GM21381 (cell line): ENCODE results near the gene ITPRIP.

Source experiments
- ATAC-seq: cut with Tn5 transposase; IDR thresholded peaks from one replicate; pipeline ENCODE4 v1.9.1; 2021; ENCODE audit warnings: mild to moderate bottlenecking, moderate library complexity; ENCODE audit not compliant: unreplicated experiment

The ITPRIP gene

DNA sequence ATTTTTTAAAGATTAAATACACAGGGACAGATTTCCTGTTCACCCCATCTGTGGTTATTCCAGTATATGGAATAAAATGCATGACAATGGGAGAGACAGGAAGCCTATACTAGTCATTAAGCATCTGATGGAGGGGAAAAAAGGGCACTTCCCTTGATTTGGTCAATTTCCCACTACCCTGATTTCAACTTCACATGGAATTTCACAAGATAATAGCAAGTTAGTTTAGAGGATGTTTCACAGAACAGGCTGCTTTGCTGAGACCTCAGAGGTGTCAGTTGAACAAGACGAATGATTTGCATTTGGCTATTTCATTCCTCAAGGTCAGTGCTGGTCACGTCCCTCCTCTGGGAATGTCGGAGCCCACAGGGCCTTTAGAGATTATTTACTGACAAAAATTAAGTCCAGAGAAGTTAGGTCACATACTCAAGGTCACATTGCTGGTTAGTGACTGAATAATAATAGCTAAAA lies 4.7 kb upstream of the ITPRIP start:
- ATAC-seq = no peak

DNA sequence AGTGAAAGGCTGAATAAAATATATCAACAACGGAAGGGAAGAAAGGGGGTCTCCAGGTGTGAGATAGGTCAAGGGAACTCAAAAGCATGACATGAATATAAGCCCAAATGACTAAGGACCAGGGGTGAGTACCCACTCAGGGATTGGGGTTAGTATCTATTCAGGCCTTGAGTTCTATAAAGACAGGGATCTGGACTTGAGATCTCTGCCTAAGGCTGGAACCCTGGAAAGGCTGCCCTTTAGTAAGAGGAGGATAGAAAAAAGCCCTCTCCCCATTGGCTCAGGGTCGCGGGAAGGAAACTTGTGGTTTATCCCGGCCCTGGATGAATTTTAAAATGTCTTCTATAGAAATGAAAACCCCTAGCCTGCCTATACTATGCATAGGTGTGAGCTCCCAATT lies 2.4 kb upstream of the ITPRIP start:
- no peak for ATAC-seq

DNA sequence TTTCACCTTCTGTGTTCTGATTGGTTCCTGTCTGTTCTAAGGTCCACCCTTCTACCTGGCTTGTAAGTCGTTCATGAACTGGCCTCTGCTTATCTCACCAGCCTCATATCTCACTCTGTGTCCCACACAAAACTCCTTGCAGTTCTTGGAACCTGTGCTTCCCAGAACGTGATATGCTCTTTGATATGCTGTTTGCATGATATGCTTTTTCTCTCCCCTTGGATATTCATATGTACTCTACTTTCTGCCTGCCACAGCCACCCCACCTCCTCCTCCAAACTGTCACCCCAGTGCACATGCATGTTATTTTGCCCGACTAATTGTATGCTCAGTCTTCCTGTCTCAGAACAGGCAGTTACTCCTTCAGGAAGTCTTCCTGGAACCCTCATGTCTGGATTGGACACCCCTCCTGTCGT lies 1.9 kb upstream of the ITPRIP start:
- ATAC-seq = no peak

DNA sequence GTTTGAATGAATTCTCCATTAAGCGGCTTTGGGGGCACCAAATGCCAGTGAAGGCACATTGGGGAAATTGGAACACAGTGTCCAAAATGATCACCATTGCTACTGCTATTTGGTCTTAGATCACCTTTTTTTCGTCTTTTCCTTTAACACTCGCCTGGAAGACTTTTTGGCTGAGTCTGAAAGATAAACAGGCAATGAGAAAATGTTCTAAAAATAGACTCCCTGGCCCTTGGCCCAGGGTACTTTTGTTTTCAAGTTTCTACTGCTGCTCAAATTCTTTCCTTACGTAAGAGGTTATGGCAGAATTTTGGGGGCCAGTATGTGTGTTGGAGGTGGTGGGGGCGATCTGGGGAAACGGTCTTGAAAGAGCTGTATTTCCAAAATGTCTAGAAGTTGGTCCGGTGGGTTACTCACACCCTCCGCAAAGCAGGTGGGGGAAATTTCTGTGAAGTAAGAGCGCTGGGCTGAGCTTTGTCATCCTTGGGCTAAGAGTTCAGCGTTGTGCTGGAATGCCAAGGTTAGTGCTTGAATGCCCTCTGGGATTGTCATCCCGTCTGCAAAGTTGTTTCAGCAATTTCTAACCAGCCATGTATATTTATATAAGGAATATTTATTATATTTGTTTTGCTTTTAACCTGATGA lies 1.3 kb upstream of the ITPRIP start:
- no peak for ATAC-seq

DNA sequence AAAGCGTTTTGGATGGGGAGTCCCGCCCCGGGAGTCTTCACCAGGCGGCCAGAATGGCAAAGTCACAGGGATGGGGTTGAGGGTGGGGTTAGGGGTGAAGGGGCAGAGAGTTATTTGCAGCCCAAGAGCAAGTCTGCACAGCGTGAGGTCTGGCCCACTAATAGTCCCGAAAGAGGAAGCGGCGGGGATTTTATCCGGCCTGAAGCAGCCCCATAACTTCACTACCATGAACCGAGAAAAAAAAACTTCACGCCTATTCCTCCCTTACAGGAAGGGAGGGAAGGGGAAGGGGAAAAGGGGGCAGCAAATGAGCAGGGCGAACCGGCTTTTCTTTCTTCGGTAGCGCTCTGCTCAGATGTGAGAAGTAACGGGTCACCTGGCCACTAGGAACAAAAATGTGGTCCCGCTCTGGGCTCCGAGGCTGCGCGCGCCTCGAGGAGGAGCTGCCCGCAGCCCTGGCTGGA lies 712 bp downstream of the ITPRIP start:
- ATAC-seq = peak; percentile 42

DNA sequence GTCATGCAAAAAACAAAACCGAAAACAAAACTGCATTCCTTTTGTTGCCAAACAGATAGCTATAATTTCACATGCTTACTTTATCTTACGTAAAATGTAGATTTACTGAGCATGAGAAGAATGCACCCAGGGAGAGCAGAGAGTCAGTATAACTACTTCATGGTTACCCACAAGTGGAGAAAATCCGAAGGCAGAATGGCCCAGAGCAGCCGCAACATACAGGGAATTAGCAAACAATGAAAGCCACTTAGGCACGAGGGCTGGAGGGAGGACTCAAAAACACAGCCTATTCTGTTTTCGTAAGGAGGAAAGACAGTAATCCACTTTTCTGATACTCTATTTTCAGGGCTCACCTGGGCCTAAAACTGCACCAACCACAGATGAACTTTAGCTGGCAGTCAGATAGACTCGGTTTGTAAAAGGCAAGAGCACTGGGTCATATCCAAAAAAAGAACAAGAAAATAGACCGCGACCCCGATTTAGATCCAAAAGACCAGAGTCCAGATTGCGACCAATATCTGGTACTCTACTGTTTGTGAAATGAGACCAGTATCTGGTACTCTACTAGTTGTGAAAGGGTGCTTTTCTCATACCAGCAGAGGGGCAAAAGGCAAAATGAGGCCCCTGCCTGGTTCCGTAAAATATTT lies 1.3 kb downstream of the ITPRIP start:
- peak; percentile 11 for ATAC-seq

DNA sequence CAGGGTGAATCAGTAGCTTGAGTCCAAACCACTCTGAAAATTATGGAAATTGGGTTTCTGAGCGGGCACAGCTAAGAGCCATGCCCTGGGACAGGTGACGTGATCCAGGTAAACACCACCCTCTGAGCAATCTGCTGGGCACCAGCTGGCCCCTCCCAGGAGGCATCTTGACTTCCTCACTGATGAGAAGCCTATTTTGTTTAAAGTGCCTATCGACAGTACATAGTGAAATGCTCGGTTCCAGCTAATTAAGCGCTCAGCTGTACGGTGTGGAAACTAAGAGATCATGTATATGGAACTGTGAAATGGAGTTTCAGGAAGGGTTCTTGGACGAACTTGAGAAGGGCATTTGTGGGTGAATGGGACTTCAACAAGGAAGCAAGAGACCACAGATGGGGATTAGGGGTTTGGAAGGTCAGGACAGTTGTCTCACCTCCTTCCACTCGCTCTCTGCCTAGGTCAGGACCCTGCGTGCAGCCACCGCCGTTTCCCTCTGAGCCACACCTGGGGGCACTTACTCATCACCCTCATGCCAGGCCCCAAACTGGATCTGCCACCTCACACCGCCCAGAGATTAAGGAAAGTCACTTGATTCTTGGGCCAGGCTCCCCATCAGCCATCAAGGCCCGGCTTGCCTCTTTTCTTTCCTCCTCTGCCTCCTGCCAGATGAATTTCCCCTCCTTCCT lies 3.2 kb downstream of the ITPRIP start:
- ATAC-seq = no peak

DNA sequence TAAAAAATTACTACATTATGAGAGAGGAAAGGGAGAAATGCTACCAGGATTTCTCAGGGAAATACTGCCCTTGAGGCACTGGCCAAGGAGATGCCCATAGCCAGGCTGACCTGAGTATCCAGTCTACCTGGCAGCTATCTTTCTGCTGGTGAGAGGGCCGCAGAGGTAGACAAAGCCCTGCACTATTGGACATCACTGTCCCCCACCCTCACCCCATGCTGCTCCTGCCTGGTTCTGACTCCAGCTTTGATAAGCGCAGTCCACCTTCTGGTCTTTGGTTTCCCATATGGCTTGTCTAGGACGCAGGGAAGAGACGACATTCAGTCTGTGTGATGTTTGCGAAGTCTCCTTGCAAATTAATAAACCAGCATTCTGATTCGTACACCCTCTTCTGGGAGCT lies 3.7 kb downstream of the ITPRIP start:
- ATAC-seq = no peak

DNA sequence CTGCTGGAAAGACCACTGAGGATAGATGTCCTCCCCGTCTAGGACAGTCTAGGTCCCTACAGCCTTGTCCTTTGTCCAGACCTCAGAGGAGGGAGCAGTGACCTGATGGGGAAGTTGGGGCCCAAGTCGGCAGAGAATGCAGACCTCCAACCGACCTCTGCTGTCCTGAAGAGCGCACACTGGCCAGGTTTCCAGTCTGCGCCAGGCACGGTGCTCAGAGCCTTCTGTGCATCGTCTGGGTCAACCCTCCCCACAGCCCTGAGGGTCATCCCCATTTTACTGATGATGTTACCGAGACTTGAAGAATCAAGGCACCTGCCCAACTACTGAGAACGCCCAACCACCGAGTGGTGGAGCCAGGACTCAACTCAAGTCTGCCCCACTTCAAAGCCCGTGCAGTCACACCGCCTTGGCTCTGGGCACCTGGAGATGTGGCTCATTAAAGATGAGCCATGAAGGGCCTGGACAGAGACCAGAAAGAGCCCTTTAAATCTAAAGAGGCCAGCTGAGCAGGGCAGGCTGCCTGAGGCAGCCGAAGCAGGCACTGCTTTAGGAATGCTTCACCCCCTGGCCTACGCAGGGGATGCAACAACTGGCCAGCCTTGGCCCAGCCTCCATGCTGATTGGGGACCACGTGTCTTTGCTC lies 4.4 kb downstream of the ITPRIP start:
- ATAC-seq = no peak

DNA sequence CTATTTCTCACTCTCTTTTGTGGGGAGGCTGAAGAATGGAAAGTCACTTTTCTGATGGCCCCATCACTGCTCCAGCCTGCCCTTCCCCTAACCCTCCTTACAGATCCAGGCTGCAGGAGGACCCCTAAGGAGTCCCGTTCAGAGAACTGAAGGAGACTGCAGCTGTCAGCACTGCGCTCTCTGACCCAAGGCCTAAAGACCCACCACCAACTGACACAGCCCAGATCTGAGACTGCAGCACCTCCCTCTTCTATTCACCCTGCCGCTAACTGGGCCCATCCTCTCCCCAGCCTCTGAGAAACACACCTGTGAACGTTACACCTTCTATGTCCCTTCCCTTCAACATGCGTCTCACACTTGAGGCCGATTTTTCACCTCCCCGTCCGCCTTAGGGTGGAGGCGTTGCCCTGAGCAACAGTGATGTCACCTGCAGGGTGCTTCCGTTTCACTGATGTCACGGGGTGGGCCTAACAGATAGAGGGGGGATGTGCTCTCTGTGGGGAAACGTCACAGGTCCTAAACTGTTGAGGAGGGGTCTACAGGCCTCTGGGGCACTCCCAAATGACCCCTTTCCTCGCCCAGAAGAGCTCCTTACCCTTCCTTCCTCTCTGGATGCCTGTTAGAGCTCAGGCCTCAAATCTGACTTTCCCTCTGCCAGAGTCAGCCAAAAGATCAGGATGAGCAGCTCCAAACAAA lies 5.1 kb downstream of the ITPRIP start:
- ATAC-seq = no peak

DNA sequence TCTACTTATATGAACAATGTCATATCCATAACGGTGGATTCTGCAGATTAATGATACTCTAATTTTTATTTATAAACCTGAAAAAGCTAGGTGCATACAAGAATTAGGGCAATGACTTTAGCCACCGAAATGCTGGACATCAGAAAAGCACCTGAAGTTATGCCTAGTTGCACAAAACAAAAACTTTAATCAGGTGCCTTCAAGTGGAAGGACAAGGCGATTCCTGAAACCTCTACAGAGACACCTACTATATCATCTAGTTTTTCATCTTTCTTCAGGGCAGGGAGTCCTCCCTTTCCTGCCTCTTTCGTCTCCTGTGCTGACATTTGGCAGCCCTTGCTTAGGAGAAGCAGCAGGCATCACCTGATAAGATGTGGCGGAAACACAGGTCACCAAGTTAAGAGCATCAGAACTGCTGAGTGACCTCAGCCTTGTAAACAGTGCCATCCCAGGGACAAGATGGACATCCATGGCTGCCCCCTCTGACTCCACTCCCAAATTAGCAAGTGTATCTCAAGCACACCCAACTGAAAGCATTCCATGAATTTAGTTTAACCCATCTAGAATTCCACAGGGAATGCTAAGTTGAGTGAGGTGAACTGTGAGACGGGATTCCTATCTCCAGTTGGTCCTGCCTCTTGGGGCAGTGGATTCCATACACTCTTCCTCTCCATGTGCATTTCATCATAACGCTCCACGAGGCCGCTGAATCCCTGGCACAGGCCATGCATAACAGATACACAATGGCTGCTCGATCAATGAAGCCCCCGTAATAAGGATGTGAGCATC lies 5.8 kb downstream of the ITPRIP start:
- ATAC-seq = no peak

DNA sequence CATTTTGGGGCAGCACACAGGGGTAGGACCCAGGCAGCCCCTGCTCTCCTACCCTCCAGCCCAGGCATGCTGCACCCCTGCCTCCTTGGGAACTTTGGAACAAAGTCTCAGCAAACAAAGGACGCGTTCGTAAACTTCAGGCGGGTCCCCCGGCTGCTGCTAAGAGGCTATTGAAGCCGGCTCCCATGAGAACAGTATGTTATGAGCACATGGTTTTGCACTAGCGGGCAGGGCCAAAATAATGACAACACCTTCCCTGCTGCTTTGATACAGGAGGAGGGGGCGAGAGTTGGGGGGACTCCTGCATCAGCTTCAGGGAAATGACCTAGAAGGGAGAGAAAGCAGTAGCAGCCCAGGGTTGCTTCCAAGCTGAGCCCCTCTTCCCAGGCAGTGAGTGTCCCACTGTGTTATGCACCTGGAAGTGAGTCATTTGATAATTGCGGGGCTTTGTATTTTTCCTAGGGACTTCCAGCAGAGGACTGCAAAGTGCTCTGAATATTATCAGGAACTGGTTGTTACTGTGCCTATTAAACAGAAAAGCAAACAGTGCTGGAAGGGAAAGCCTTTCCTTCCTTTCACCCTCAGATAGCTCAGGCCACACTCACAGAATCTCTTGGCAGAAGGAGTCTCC lies 6.9 kb downstream of the ITPRIP start:
- ATAC-seq = no peak

DNA sequence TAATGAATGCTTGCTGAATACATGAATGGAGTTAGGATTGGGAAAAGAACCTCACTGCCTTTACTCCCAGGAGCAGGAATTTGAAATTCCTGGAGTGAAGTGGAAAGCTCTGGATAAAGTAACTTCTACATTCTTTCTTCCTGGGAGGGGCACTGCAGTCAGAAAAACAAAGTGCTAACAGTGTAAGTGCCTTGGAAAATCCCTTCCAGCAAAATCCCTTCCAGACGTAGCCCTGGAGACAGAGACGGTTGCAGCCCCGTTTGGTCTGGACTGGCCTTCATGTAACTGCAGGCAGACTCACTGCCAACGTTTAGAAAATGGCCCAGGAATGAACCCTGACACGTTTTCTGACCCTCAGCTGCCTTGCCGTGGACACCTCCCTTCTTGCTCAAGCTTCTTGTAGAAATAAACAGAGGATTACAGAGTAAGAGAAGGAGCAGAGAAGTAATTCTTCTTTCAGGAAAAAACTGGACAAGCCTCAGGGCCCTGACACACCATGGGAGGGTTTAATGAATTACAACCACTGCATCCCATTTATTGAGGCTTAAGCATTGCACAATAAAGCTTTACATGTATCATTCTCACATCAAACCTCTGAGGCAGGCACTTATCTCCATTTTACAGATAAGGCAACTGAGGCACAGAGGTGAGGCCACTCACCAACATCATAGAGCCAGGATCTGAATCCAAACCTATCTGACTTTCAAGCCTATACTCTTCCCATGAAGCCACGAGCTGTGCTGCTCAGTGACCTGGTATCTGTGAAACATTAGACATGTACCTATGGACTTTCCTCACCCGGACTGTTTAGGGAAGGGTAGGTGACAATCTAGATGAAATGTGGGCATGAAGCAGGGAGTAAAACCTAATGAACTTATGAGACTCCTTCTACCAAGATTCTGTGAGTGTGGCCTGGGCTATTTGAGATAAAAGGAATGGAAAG lies 7.8 kb downstream of the ITPRIP start:
- no peak for ATAC-seq

DNA sequence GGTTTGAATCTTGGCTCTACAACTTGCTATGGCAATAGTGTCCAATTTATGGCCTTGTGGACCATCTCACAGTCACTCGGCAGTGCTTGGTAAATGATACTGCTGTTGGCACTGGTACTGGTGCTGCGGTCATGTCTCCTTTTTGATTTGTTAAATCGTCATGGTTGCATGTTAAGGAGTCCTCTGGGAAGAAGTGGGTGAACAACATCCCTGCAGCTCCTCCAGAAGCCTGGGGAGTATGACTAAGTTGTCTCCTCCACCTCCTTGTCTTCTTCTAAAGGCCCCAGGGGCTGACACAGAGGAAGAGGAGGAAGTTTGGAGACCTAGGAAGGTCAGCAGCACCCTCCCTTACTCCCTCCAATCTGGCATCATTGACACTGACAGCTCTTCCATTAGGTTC lies 8.5 kb downstream of the ITPRIP start:
- ATAC-seq = no peak

DNA sequence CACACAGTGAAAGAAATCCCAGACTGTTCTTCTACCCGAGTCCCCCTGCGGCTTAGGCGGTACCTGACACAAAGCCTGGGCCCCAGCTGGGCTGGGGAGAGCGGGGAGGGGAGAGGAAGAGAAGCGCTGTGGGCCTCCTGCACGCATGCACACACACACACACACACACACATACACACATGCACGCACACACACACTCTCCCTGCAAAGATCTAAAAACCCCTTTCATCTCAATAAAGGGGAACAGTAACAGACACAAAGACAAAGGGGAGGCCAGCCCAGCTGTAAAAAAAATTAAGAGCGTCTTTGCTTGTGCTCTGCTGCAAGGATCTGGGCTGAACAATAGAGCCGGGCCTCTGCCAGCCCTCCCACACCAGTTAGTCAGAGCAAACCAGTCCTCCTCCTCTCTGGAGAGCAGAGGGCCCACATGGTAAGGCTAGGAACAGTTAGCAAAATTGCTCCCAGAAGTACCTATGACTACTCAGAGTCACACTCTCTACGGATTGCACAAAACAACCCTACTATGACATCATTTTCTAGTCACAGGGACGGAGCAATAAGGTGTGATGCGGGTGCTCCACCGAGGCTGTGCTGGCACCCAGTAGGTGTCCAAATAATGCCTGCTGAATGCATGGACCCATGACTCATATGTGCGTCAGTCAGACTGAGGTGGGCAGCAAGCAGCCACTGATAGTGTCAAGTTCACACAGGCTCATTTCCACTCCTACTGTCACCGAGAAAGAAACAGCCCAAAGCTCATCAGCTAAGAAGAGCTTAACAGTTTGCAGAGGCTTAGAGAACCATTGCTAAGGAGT lies 9.2 kb downstream of the ITPRIP start:
- ATAC-seq = no peak

DNA sequence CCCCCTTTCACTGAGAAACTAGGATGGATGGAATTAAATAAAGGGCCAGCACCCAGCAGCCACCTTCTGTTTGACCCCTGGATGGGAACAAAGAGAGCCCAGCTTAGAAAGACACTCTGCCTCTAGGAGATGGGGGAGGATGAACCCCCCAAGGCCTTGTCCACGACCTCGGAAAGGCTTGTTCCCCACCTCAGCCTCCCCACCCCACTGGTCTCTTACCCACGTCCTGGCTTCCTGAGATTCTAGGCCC lies 9.7 kb downstream of the ITPRIP start:
- no peak for ATAC-seq

DNA sequence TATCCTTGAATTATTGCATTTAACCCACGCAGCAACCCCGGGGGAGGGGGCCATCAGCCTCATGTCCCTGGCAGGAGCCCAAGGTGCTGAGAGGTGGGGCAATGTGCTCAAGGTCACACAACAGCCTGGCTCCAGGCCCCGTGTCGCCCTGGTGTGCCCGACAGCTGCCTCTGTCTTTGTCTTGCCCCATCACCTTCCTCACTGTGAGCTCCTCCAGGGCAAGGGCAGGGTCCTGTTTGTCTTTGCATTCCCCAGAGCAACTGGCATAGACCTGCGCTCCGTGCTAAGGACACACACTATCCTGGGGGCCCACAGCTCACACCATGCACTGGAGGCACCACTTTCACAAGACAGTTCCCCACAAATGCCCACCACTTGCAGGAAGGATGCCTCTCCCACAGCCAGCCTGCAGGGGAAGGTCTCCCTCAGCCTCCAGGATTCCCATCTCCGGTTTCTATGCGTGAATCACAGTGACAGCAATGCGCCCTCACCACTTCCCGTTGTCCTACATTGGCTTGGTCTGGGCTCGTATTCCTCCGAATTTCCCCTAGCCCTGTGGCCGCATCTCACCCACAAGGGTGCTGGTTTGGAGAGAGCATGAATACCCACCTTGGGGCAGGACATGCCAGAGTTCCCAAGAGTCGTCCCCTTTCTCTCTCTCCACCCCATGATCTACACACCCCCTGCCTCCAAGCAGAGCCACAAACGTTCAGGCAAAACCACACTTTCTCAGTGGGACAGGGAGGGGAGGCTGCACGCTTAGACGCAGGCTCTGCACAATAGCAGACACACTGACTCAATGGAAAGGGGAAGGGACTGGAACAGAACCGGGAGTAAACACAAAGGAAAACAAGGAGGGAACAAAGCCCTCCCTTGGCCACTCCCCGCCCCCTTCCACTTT lies 10.3 kb downstream of the ITPRIP start:
- no peak for ATAC-seq
